Neural progenitor cell (in vitro differentiated cells): ENCODE data around the gene RBM26. TPM values are rescaled to one million over a fixed set of nuclear protein-coding genes. Genes with fewer than 3 reads are reported as not detected.

Experiments used
- DNase-seq: peaks from one replicate; pipeline ENCODE4 v3.0.0-alpha.2; 2016; ENCODE audit warnings: low spot score
- H2AFZ ChIP-seq: fragments of 200-600 bp; sonication (generic); replicated peaks from 2 replicates; pipeline ENCODE4 v1.6.1; 2016; ENCODE audit warnings: antibody characterized with exemption
- H3F3A ChIP-seq: fragments of 200-600 bp; sonication (generic); 2 replicates; pipeline ENCODE4 v1.6.1; 2016; ENCODE audit warnings: antibody characterized with exemption, low read depth
- H3K27ac ChIP-seq: fragments of 200-600 bp; sonication (generic); 2 replicates; pipeline ENCODE4 v1.5.1; 2016; ENCODE audit warnings: mild to moderate bottlenecking
- H3K27me3 ChIP-seq: fragments of 200-600 bp; sonication (generic); 2 replicates; pipeline ENCODE4 v1.6.1; 2016; ENCODE audit warnings: mild to moderate bottlenecking, moderate library complexity
- H3K36me3 ChIP-seq: fragments of 200-600 bp; sonication (generic); 2 replicates; pipeline ENCODE4 v1.5.1; 2016
- H3K4me1 ChIP-seq: fragments of 200-600 bp; sonication (generic); 2 replicates; pipeline ENCODE4 v1.6.1; 2016; ENCODE audit warnings: mixed run types
- H3K4me2 ChIP-seq: fragments of 200-600 bp; sonication (generic); 2 replicates; pipeline ENCODE4 v1.6.1; 2016
- H3K4me3 ChIP-seq: fragments of 200-600 bp; sonication (generic); 2 replicates; pipeline ENCODE4 v1.5.1; 2016
- H3K79me2 ChIP-seq: fragments of 200-600 bp; sonication (generic); 2 replicates; pipeline ENCODE4 v1.6.1; 2016; ENCODE audit warnings: low read depth
- H3K9ac ChIP-seq: fragments of 200-600 bp; sonication (generic); 2 replicates; pipeline ENCODE4 v1.6.1; 2016
- H3K9me3 ChIP-seq: fragments of 200-600 bp; sonication (generic); 2 replicates; pipeline ENCODE4 v1.5.1; 2016; ENCODE audit warnings: low read depth
- H4K20me1 ChIP-seq: fragments of 200-600 bp; sonication (generic); 2 replicates; pipeline ENCODE4 v1.6.1; 2016; ENCODE audit warnings: low read depth
- H3K27ac Mint-ChIP-seq: 3 replicates; pipeline ENCODE4 v1.8.0; 2021; ENCODE audit warnings: mixed read lengths
- H3K27me3 Mint-ChIP-seq: 2 replicates; pipeline ENCODE4 v1.8.0; 2022; ENCODE audit warnings: low read depth, mild to moderate bottlenecking, inconsistent platforms, moderate library complexity, mixed read lengths; ENCODE audit not compliant: insufficient read depth
- H3K36me3 Mint-ChIP-seq: 3 replicates; pipeline ENCODE4 v1.8.0; 2021; ENCODE audit warnings: mixed read lengths
- H3K4me1 Mint-ChIP-seq: 3 replicates; pipeline ENCODE4 v1.8.0; 2021; ENCODE audit warnings: mixed read lengths
- H3K4me3 Mint-ChIP-seq: 3 replicates; pipeline ENCODE4 v1.8.0; 2021; ENCODE audit warnings: mild to moderate bottlenecking, moderate library complexity, mixed read lengths
- H3K9me3 Mint-ChIP-seq: 3 replicates; pipeline ENCODE4 v1.8.0; 2020; ENCODE audit warnings: mixed read lengths
- CTCF ChIP-seq: fragments of 200-600 bp; sonication (generic); IDR thresholded peaks from 2 replicates; pipeline ENCODE4 v1.5.1; 2017; ENCODE audit warnings: antibody characterized with exemption, mild to moderate bottlenecking
- EZH2 ChIP-seq: fragments of 200-600 bp; sonication (generic); IDR thresholded peaks from 2 replicates; pipeline ENCODE4 v1.6.1; 2017; ENCODE audit warnings: antibody characterized with exemption, mild to moderate bottlenecking, moderate library complexity
- EZH2phosphoT487 ChIP-seq: fragments of 200-600 bp; sonication (generic); IDR thresholded peaks from 2 replicates; pipeline ENCODE4 v1.6.1; 2017; ENCODE audit warnings: antibody characterized with exemption
- total RNA-seq: library from RNA; depleted of rRNA; stranded (reverse); fragments of >200 nt; gene quantifications from 2 replicates; pipeline ENCODE4 v1.2.3, GENCODE V29; 2015; ENCODE audit warnings: low replicate concordance

RBM26 gene
- total RNA-seq, 1 donor from 2014 or later, result 136 TPM

- H3K79me2 ChIP-seq, result no peaks in the 10 kb centered on the region
- DNase-seq, result peak; percentile 25
- H3K9me3 Mint-ChIP-seq, result peaks cover 2% of the 10 kb centered on the region
- no peaks in the 10 kb centered on the region for H3K9me3 ChIP-seq
- no peak overlapping the region for H2AFZ ChIP-seq
- no peak overlapping the region for H3K9ac ChIP-seq
- TF ChIP-seq EZH2phosphoT487 (peak; percentile 78), CTCF (no peak)
- H4K20me1 ChIP-seq, result peaks cover 10% of the 10 kb centered on the region
- H3K4me1 Mint-ChIP-seq, result peaks cover 39% of the 10 kb centered on the region
- H3K27ac ChIP-seq, result no peak overlapping the region
- H3K4me2 ChIP-seq, result no peak overlapping the region
- H3K4me3 ChIP-seq, result no peak overlapping the region
- peaks cover 8% of the 10 kb centered on the region for H3F3A ChIP-seq
- H3K27me3 ChIP-seq, result peaks cover 58% of the 10 kb centered on the region
- peaks cover 2% of the 10 kb centered on the region for H3K27me3 Mint-ChIP-seq
- no peaks in the 10 kb centered on the region for H3K36me3 ChIP-seq
- H3K27ac Mint-ChIP-seq, result no peak overlapping the region
- no peaks in the 10 kb centered on the region for H3K36me3 Mint-ChIP-seq
- no peak overlapping the region for H3K4me3 Mint-ChIP-seq
- peaks cover 13% of the 10 kb centered on the region for H3K4me1 ChIP-seq
Observed at GRCh38 chr13:79447741-79448140, 41.7 kb upstream of the RBM26 start.

GRCh38 chr13:79447141-79447540 lies 41.1 kb upstream of the RBM26 start:
- peaks cover 10% of the 10 kb centered on the region for H4K20me1 ChIP-seq
- peaks cover 2% of the 10 kb centered on the region for H3K27me3 Mint-ChIP-seq
- TF ChIP-seq EZH2phosphoT487 (peak; percentile 97), EZH2 (no peak)
- peak; percentile 52 for DNase-seq
- H3K4me3 Mint-ChIP-seq, result no peak overlapping the region
- H3K9me3 Mint-ChIP-seq, result peaks cover 2% of the 10 kb centered on the region
- H3K4me1 Mint-ChIP-seq, result peaks cover 34% of the 10 kb centered on the region
- peaks cover 8% of the 10 kb centered on the region for H3F3A ChIP-seq
- peaks cover 55% of the 10 kb centered on the region for H3K27me3 ChIP-seq
- H3K36me3 Mint-ChIP-seq, result no peaks in the 10 kb centered on the region
- no peak overlapping the region for H3K27ac Mint-ChIP-seq
- H2AFZ ChIP-seq, result no peak overlapping the region
- no peaks in the 10 kb centered on the region for H3K36me3 ChIP-seq
- H3K4me3 ChIP-seq, result no peak overlapping the region
- peak overlapping the region; percentile 2 for H3K4me2 ChIP-seq
- no peak overlapping the region for H3K27ac ChIP-seq
- no peaks in the 10 kb centered on the region for H3K79me2 ChIP-seq
- H3K4me1 ChIP-seq, result peaks cover 13% of the 10 kb centered on the region
- no peak overlapping the region for H3K9ac ChIP-seq
- no peaks in the 10 kb centered on the region for H3K9me3 ChIP-seq

GRCh38 chr13:79445968-79446645 lies 40.1 kb upstream of the RBM26 start:
- peaks cover 8% of the 10 kb centered on the region for H3F3A ChIP-seq
- no peak overlapping the region for H3K4me3 ChIP-seq
- peak overlapping the region; percentile 32 for H3K27ac Mint-ChIP-seq
- H3K27ac ChIP-seq, result no peak overlapping the region
- H3K4me1 ChIP-seq, result peaks cover 13% of the 10 kb centered on the region
- H3K36me3 ChIP-seq, result no peaks in the 10 kb centered on the region
- peaks cover 4% of the 10 kb centered on the region for H3K27me3 Mint-ChIP-seq
- no peak overlapping the region for H2AFZ ChIP-seq
- peak overlapping the region; percentile 44 for H3K4me3 Mint-ChIP-seq
- no peak overlapping the region for H3K4me2 ChIP-seq
- no peaks in the 10 kb centered on the region for H3K9me3 ChIP-seq
- no peak overlapping the region for H3K9ac ChIP-seq
- H3K79me2 ChIP-seq, result no peaks in the 10 kb centered on the region
- peak; percentile 47 for DNase-seq
- TF ChIP-seq CTCF, result no peak
- H3K9me3 Mint-ChIP-seq, result peaks cover 2% of the 10 kb centered on the region
- H3K4me1 Mint-ChIP-seq, result peaks cover 26% of the 10 kb centered on the region
- peaks cover 55% of the 10 kb centered on the region for H3K27me3 ChIP-seq
- H4K20me1 ChIP-seq, result peaks cover 10% of the 10 kb centered on the region
- H3K36me3 Mint-ChIP-seq, result no peaks in the 10 kb centered on the region

- Histone ChIP-seq H3K4me2 (no peak overlapping the region), H4K20me1 (peaks cover 10% of the 10 kb centered on the region), H3K9ac (no peak overlapping the region), H3K36me3 (no peaks in the 10 kb centered on the region), H3K27me3 (peaks cover 27% of the 10 kb centered on the region), H2AFZ (no peak overlapping the region), H3K79me2 (no peaks in the 10 kb centered on the region), H3F3A (peaks cover 8% of the 10 kb centered on the region), H3K4me1 (peaks cover 10% of the 10 kb centered on the region), H3K4me3 (no peak overlapping the region), H3K9me3 (no peaks in the 10 kb centered on the region), H3K27ac (no peak overlapping the region)
- DNase-seq, result no peak
- Mint-ChIP-seq H3K27me3 (peaks cover 4% of the 10 kb centered on the region), H3K4me1 (peaks cover 18% of the 10 kb centered on the region), H3K27ac (no peak overlapping the region), H3K36me3 (no peaks in the 10 kb centered on the region), H3K9me3 (peaks cover 2% of the 10 kb centered on the region), H3K4me3 (no peak overlapping the region)
- no peak for TF ChIP-seq EZH2phosphoT487
- no peak for TF ChIP-seq CTCF
- TF ChIP-seq EZH2, result no peak
Observed at GRCh38 chr13:79442706-79443105, 36.7 kb upstream of the RBM26 start.
